CD4-positive, alpha-beta T cell treated with Interleukin-2 at 100 ng/mL for 4 hours (primary cell): ENCODE results near the gene FLRT1.

ENCODE experiments used
- DNase-seq: peaks from one replicate; pipeline ENCODE4 v3.0.0-alpha.2; 2020; ENCODE audit warnings: low spot score

Gene FLRT1

GRCh38 chr11:64067230-64067993, 31.7 kb downstream of the FLRT1 start:
- no peak for DNase-seq

GRCh38 chr11:64068705-64069400, 33.1 kb downstream of the FLRT1 start:
- DNase-seq = no peak

GRCh38 chr11:64069401-64070313, 33.9 kb downstream of the FLRT1 start:
- DNase-seq = no peak

- no peak for DNase-seq
Measured at GRCh38 chr11:64070314-64070681, 34.6 kb downstream of the FLRT1 start.

- no peak for DNase-seq
Measured at GRCh38 chr11:64071849-64072248, 36.1 kb downstream of the FLRT1 start.

GRCh38 chr11:64072403-64072802, 36.7 kb downstream of the FLRT1 start:
- DNase-seq = no peak

- DNase-seq = no peak
Measured at GRCh38 chr11:64072871-64073270, 37.1 kb downstream of the FLRT1 start.

GRCh38 chr11:64073542-64073941, 37.8 kb downstream of the FLRT1 start:
- no peak for DNase-seq

GRCh38 chr11:64074239-64074638, 38.5 kb downstream of the FLRT1 start:
- DNase-seq = peak; percentile 14

GRCh38 chr11:64076758-64077157, 41.0 kb downstream of the FLRT1 start:
- no peak for DNase-seq

GRCh38 chr11:64077607-64078006, 41.9 kb downstream of the FLRT1 start:
- no peak for DNase-seq

- DNase-seq = no peak
Measured at GRCh38 chr11:64078284-64078683, 42.6 kb downstream of the FLRT1 start.

GRCh38 chr11:64078905-64079304, 43.2 kb downstream of the FLRT1 start:
- DNase-seq = no peak

GRCh38 chr11:64080390-64080789, 44.7 kb downstream of the FLRT1 start:
- DNase-seq = no peak

GRCh38 chr11:64081745-64082442, 46.2 kb downstream of the FLRT1 start:
- DNase-seq = no peak

- DNase-seq = no peak
Measured at GRCh38 chr11:64083398-64084080, 47.8 kb downstream of the FLRT1 start.

- DNase-seq = no peak
Measured at GRCh38 chr11:64084146-64084950, 48.6 kb downstream of the FLRT1 start.

- no peak for DNase-seq
Measured at GRCh38 chr11:64084951-64085710, 49.4 kb downstream of the FLRT1 start.
